ENCODE results near the gene DOHH.

The DOHH gene

GRCh38 chr19:3528539-3529211 lies 28.2 kb upstream of the DOHH start:
- ChIA-PET CTCF (no interaction called here), POLR2A (no interaction called here)
- TF ChIP-seq, protein P1, sequence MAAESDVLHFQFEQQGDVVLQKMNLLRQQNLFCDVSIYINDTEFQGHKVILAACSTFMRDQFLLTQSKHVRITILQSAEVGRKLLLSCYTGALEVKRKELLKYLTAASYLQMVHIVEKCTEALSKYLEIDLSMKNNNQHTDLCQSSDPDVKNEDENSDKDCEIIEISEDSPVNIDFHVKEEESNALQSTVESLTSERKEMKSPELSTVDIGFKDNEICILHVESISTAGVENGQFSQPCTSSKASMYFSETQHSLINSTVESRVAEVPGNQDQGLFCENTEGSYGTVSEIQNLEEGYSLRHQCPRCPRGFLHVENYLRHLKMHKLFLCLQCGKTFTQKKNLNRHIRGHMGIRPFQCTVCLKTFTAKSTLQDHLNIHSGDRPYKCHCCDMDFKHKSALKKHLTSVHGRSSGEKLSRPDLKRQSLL (tag by site-specific recombination; IDR thresholded peaks at IDR 0.05), result peak; percentile 73; the same call in 1 of the 2 replicates
- TF ChIP-seq ZNF366 (tag by site-specific recombination; conservative IDR thresholded peaks at IDR 0.05) (peak; percentile 65), ZNF664 (tag by site-specific recombination; IDR thresholded peaks at IDR 0.05) (no peak), IKZF3 (tag by site-specific recombination; IDR thresholded peaks at IDR 0.05) (no peak), ZBTB17 (tag by site-specific recombination; IDR thresholded peaks at IDR 0.05) (peak; percentile 73), PRDM1 (tag by site-specific recombination; IDR thresholded peaks at IDR 0.05) (peak; percentile 100)
- Histone ChIP-seq H3K27ac (ENCODE audit: extremely low read depth, low read depth, low read length) (no peak overlapping the region), H3K4me1 (ENCODE audit: control insufficient read depth, insufficient read depth, low read length) (no peaks in the 10 kb centered on the region), H3K4me3 (ENCODE audit: low read depth, low read length) (no peak overlapping the region), H3K9me3 (ENCODE audit: control insufficient read depth, insufficient read depth, low read depth, low read length) (no peaks in the 10 kb centered on the region), H3K36me3 (ENCODE audit: control insufficient read depth in 2 of 2, insufficient read depth in 1 of 2, low read length in 2 of 2) (peaks cover 0 to 80% of the 10 kb centered on the region in 2 experiments; a peak in 2 of 3 replicates)

DNA sequence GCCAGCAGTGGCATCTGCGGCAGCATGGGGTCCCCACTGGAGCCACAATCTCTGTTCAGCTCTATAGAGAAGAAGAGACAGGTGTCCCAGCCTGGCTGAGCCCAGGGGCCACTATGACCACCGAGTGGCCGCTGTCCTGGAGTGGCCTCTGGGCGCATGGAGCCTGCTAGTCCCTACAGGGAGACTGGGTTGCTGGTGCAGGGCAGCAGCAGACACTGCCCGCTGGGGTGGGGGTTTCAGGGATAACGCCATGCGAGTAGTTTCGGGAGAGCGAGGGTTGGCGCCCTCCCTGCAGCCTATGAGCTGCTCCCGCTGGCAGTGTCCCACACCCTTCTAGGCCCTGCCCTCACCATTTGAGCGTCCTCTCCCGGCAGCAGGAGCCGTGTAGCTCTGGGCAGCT lies 27.6 kb upstream of the DOHH start:
- TF ChIP-seq ZNF560 (tag by site-specific recombination; IDR thresholded peaks at IDR 0.05; ENCODE audit: borderline replicate concordance), result no peak
- no peaks in the 10 kb centered on the region for H3K9me3 ChIP-seq (ENCODE audit: control insufficient read depth, insufficient read depth, low read depth, low read length)
- H3K36me3 ChIP-seq (ENCODE audit: control insufficient read depth in 2 of 2, insufficient read depth in 1 of 2, low read length in 2 of 2), result peaks cover 0 to 80% of the 10 kb centered on the region in 2 experiments; a peak in 2 of 3 replicates
- ChIA-PET CTCF (interaction anchor here (0.6 to 1.3 kb wide), 2 partner anchors 11 to 223 kb away, joined by 4 to 7 read pairs; no protein-coding TSS in a partner anchor), POLR2A (no interaction called here)
- H3K4me1 ChIP-seq (ENCODE audit: control insufficient read depth, insufficient read depth, low read length), result no peaks in the 10 kb centered on the region
- H3K4me3 ChIP-seq (ENCODE audit: low read depth, low read length), result no peak overlapping the region
- no peak overlapping the region for H3K27ac ChIP-seq (ENCODE audit: extremely low read depth, low read depth, low read length)

- H3K4me1 ChIP-seq (ENCODE audit: control insufficient read depth, insufficient read depth, low read length), result no peaks in the 10 kb centered on the region
- H3K9me3 ChIP-seq (ENCODE audit: control insufficient read depth, insufficient read depth, low read depth, low read length), result no peaks in the 10 kb centered on the region
- ChIA-PET POLR2A (interaction anchor here (1.1 kb wide), 1 partner anchor 14 kb away, joined by 3 read pairs; no protein-coding TSS in a partner anchor), CTCF (interaction anchor here (1.3 kb wide), 1 partner anchor 11 kb away, joined by 7 read pairs; no protein-coding TSS in a partner anchor)
- peaks cover 0 to 80% of the 10 kb centered on the region in 2 experiments; a peak in 2 of 3 replicates for H3K36me3 ChIP-seq (ENCODE audit: control insufficient read depth in 2 of 2, insufficient read depth in 1 of 2, low read length in 2 of 2)
- no peak overlapping the region for H3K4me3 ChIP-seq (ENCODE audit: low read depth, low read length)
- no peak overlapping the region for H3K27ac ChIP-seq (ENCODE audit: extremely low read depth, low read depth, low read length)
- TF ChIP-seq BCL6B (tag by site-specific recombination; IDR thresholded peaks at IDR 0.05), result no peak
- TF ChIP-seq ZNF302 (tag by site-specific recombination; IDR thresholded peaks at IDR 0.05; ENCODE audit: low read depth), result no peak
- no peak for TF ChIP-seq ATF2 (tag by site-specific recombination; IDR thresholded peaks at IDR 0.05; ENCODE audit: low read depth)
- TF ChIP-seq ZNF580 (tag by site-specific recombination; IDR thresholded peaks at IDR 0.05), result no peak
- TF ChIP-seq ZNF701 (tag by site-specific recombination; IDR thresholded peaks at IDR 0.05), result no peak
- no peak for TF ChIP-seq ZNF658 (tag by site-specific recombination; IDR thresholded peaks at IDR 0.05)
- TF ChIP-seq, protein P2, sequence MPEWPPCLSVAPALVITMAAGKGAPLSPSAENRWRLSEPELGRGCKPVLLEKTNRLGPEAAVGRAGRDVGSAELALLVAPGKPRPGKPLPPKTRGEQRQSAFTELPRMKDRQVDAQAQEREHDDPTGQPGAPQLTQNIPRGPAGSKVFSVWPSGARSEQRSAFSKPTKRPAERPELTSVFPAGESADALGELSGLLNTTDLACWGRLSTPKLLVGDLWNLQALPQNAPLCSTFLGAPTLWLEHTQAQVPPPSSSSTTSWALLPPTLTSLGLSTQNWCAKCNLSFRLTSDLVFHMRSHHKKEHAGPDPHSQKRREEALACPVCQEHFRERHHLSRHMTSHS (tag by site-specific recombination; IDR thresholded peaks at IDR 0.05), result no peak
- no peak for TF ChIP-seq FEZF1 (tag by site-specific recombination; IDR thresholded peaks at IDR 0.05)
- no peak for TF ChIP-seq ZNF660 (tag by site-specific recombination; IDR thresholded peaks at IDR 0.05)
- no peak for TF ChIP-seq ZNF776 (tag by site-specific recombination; IDR thresholded peaks at IDR 0.05; ENCODE audit: borderline replicate concordance)
- no peak for TF ChIP-seq ZNF768 (tag by site-specific recombination; IDR thresholded peaks at IDR 0.05)
- no peak for TF ChIP-seq ZNF843 (tag by site-specific recombination; IDR thresholded peaks at IDR 0.05)
- TF ChIP-seq ZNF23 (tag by site-specific recombination; IDR thresholded peaks at IDR 0.05; ENCODE audit: borderline replicate concordance), result no peak
- TF ChIP-seq, protein P3, sequence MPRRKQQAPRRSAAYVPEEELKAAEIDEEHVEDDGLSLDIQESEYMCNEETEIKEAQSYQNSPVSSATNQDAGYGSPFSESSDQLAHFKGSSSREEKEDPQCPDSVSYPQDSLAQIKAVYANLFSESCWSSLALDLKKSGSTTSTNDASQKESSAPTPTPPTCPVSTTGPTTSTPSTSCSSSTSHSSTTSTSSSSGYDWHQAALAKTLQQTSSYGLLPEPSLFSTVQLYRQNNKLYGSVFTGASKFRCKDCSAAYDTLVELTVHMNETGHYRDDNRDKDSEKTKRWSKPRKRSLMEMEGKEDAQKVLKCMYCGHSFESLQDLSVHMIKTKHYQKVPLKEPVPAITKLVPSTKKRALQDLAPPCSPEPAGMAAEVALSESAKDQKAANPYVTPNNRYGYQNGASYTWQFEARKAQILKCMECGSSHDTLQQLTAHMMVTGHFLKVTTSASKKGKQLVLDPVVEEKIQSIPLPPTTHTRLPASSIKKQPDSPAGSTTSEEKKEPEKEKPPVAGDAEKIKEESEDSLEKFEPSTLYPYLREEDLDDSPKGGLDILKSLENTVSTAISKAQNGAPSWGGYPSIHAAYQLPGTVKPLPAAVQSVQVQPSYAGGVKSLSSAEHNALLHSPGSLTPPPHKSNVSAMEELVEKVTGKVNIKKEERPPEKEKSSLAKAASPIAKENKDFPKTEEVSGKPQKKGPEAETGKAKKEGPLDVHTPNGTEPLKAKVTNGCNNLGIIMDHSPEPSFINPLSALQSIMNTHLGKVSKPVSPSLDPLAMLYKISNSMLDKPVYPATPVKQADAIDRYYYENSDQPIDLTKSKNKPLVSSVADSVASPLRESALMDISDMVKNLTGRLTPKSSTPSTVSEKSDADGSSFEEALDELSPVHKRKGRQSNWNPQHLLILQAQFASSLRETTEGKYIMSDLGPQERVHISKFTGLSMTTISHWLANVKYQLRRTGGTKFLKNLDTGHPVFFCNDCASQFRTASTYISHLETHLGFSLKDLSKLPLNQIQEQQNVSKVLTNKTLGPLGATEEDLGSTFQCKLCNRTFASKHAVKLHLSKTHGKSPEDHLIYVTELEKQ (tag by site-specific recombination; IDR thresholded peaks at IDR 0.05; ENCODE audit: borderline replicate concordance), result no peak
Measured at GRCh38 chr19:3527238-3527910, 26.9 kb upstream of the DOHH start.

Measured in HEK293 (cell line).